ENCODE results near the gene ZNF548. TPM values are rescaled to one million over a fixed set of nuclear protein-coding genes. Genes with fewer than 3 reads are reported as not detected.

ZNF548 gene
- total RNA-seq, 1 donor from 2014 or later: 14.7 TPM

DNA sequence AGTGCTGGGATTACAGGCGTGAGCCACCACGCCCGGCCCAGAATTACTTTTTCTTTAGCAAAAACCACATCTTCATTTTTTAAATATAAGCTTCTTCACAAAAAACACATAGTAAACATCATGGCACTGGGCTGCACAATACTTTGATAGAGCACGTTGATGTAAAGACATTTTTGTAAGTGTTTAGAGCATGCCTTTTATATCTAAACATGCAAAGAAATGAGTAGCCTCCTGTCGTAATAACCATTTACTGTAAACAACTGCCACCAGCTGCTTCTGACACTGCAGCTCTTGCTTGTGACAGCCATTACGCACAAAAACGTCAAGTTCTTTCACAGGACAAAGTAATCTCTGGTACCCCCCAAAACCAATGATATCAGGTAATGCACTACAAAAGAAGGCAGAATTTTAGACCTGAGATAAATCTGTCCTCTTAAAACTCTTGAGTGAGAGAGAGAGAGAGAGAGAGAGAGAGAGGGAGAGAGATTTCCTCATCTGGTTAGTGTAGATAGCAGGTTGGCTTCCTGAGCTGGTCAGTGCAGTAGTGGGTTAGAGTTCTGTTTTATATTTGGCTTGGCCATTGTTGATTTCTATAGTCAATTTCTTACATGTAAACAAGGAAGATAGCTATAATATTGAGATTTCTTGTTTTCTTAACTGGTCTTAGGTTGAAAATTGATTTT, 6.7 kb upstream of the ZNF548 start:
- no peak for DNase-seq (ENCODE audit: missing footprints)
- ATAC-seq: no peak
- intact Hi-C loops (cut with DNase I): no loop called here

DNA sequence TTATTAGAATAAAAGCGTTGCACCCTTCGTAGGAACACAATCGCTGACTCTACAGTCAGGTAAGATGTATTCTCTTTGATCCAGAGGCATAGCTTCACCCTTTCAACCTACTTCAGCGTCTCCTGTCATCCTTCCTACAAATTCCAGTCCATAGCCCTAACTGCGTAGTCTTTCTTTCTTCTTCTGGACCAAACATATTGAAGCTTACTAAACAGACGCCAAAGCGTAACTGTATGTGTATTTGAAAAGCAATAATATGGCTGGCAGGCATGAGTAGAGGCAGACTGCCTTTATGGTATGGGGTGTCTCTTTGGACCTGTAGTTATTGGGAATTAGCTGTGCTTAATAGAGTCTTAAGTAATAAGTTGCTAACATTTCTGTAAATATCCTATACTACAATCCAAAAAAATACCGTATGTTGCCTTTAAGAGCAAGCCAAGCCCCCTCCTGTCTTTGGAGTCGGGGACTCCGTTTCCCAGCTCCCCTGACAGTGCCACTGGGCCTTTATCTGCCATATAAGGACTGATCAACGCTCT, 392 bp upstream of the ZNF548 start:
- intact Hi-C loops (cut with DNase I): no loop called here
- ATAC-seq: no peak
- DNase-seq (ENCODE audit: missing footprints): no peak

DNA sequence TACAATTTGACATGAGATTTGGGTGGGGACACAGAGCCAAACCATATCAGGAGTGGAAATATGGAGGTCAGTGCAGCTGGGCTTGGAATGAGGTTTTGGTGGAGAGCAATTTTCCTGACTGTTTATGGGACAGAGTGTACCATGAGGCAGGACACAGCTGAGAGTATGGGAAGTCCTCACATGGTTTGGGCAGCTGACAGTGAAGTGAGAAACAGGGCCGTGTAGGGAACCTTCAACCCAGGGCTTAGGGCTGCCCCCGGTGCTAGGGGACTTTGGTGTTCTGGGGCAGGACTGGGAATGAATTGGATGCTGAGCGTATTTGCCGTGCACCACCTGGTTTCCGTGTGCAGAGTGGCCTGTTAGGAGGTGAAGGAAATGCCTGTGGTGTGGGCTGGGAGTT, 6.1 kb downstream of the ZNF548 start:
- intact Hi-C loops (cut with DNase I): no loop called here
- no peak for DNase-seq (ENCODE audit: missing footprints)

DNA sequence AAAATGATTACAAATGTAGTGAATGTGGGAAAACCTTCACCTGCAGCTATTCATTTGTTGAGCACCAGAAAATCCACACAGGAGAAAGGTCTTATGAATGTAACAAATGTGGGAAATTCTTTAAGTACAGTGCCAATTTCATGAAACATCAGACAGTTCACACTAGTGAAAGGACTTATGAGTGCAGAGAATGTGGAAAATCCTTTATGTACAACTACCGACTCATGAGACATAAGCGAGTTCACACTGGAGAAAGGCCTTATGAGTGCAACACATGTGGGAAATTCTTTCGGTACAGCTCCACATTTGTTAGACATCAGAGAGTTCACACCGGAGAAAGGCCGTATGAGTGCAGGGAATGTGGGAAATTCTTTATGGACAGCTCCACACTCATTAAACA, 9.2 kb downstream of the ZNF548 start:
- intact Hi-C loops (cut with DNase I): no loop called here
- ATAC-seq (no peak), DNase-seq (ENCODE audit: missing footprints) (no peak)

More for the DNA sequence above, 6.1 kb downstream of the ZNF548 start:
- ATAC-seq: no peak

DNA sequence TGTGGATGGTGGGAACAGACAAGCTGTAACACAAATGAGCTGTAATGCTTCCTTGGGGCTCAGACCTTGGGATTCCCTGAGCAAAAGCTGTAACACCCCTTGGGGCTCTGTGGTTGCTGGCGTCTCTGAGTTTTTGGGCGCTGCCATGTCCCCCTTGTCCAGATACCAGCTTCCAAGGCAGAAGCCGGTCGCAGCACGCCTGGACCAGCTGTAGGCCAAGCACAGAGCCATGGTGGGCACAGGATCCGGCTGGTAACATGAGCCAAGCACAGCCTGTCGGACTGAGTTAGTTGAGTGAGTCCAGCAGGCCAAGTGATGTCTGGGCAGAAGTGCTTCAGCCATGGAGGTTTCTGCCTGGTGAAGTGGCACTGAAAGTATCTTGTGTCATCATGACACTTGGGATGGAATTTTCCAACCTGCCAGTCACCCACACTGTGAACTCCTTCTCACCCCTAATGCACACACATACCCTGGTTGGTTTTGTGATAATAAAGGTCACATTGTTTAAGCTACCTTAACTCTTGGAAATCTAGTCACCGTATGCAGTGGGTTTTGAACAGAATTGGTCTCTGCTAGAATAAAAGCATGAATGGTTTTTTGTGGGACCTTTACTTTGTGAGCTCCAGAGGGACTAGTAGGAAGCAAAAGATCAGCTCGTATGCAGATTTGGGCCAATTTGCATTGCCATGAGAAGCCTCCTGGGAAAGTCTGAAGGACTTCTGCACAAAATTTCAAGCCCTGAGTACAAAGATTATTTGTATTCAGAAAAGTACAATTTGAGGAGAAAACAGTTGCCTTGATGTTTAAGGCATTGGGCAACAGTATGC, 14.3 kb downstream of the ZNF548 start:
- DNase-seq (ENCODE audit: missing footprints): no peak
- ATAC-seq: no peak
- intact Hi-C loops (cut with DNase I): no loop called here

DNA sequence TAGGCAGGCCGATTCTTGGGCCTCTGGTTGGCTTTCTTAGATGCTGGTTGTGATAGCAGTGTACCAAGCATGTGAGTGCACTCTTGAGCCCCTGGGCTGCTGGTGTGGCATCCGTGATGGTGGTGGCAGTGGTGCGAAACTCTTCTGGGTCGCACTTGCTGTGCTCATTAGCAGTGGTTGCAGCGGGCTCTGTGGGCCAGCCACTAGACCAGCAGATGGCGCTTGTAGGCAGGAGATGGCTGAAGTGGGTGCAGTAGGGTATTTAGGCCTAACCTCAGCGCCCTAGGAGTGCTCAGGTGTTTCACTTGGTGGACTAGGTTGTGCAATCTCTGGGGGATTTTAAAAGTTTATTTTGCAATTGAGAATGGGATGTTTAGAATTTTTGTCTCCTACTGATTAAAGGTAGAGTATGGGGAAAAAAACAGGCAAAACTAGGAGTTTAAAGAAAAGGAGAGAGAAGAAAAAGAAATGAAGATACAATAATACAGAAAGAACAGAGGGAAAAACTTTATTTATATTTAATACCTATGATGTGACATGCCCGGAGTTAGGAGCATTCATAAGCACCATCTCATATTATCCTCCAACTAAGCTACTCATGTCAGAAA, 17.0 kb downstream of the ZNF548 start:
- ATAC-seq: peak; percentile 51
- intact Hi-C loops (cut with DNase I): no loop called here
- DNase-seq (ENCODE audit: missing footprints): peak; percentile 79

DNA sequence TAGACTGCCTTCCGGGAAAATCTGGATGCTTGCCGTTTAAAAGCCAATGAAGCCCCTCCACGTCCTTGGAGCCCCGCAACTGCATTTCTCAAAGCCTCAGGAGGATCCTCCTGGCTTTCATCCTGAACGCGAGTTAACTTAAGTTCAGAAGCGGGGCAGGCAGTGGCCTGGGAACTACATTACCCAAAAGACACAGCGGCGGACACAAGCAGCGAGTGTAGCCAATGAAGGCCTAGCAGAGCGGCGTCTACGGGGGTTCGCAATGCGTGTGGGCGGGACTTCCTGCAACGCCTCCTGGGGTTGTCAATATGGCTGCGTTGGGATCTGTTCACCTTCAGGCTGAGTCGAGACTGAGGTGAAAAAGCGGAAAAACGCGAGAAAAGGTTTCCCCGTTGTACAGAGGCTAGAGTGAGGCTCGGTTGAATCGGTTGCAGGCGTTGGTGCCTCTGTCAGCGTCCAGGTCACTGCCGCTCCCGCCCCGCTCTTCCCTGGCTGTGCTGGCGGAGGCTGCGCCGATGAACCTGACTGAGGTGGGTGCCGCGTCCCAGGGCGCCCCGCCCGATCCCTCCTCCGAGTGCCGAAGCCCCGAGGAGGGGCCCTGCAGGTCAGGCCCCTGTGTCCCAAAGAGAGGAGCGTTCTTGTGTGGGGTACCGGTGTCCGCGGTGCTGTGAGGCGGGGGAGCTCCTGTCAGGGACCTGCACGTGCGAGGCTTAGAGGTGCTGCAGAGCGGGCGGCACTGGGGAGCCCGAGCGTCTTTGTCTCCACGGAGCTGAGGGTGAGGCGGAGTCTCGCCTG, 21.4 kb downstream of the ZNF548 start, which contains the start of gene ZNF17:
ZNF17 (plus strand) TSS at position 285 of the 795 bp plus-strand sequence. CDS start 2,455 bp downstream, outside the sequence.
- ATAC-seq (peak; percentile 100), DNase-seq (ENCODE audit: missing footprints) (peak; percentile 97)
- intact Hi-C loops (cut with DNase I): no loop called here

DNA sequence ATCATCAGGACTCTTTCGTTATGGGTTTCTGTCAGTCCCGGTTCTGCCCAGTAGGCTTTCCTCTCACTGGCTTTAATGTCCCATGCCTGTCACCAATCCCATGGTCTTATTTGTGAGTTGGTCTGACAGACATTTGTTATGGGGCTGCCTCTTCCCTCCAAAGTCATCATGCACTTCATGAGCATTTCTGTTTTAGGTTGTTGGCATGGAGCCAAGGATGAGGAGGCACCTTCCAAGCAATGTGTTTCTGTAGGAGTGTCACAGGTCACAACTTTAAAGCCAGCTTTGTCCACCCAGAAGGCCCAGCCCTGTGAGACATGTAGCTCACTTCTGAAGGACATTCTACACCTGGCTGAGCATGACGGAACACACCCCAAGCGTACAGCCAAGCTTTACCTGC, 29.8 kb downstream of the ZNF548 start:
- intact Hi-C loops (cut with DNase I): no loop called here
- ATAC-seq (no peak), DNase-seq (ENCODE audit: missing footprints) (no peak)

DNA sequence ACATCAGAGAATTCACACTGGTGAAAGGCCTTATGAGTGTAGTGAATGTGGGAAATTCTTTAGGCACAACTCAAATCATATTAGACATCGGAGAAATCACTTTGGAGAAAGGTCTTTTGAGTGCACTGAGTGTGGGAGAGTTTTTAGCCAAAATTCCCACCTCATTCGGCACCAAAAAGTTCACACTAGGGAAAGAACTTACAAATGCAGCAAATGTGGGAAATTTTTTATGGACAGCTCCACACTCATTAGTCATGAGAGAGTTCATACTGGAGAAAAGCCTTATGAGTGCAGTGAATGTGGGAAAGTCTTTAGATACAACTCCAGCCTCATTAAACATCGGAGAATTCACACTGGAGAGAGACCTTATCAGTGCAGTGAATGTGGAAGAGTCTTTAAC, 31.4 kb downstream of the ZNF548 start:
- DNase-seq (ENCODE audit: missing footprints): no peak
- intact Hi-C loops (cut with DNase I): no loop called here
- ATAC-seq: no peak

DNA sequence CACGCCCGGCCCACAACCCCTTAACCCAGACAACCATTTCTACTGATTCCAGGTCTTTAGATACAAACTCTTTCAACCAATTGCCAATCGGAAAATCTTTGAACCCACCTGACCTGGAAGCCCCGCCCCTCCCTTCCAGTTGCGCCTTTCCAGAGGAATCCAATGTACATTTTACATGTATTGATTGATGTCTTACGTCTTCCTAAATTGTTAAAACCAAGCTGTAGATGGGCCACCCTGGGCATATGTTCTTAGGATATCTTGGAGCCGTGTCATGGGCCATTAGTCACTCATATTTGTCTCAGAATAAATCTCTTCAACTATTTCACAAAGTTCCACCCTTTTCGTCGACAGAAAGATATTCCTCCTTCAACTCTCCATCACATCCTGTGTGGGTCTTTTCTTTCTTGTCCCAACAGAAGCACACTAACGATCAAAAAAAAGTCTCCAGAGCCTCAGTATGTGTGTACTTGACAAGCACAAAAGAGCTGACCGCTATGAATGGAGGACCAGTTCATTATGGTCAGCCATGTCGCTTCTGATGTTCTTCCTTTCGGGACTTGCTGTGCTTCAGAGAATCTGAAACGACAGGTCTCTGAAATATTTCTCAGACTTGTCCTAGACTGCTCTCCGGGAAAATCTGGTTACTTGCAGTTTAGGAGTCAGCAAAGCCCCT, 44.9 kb downstream of the ZNF548 start:
- no peak for DNase-seq (ENCODE audit: missing footprints)
- intact Hi-C loops (cut with DNase I): no loop called here
- ATAC-seq: no peak

DNA sequence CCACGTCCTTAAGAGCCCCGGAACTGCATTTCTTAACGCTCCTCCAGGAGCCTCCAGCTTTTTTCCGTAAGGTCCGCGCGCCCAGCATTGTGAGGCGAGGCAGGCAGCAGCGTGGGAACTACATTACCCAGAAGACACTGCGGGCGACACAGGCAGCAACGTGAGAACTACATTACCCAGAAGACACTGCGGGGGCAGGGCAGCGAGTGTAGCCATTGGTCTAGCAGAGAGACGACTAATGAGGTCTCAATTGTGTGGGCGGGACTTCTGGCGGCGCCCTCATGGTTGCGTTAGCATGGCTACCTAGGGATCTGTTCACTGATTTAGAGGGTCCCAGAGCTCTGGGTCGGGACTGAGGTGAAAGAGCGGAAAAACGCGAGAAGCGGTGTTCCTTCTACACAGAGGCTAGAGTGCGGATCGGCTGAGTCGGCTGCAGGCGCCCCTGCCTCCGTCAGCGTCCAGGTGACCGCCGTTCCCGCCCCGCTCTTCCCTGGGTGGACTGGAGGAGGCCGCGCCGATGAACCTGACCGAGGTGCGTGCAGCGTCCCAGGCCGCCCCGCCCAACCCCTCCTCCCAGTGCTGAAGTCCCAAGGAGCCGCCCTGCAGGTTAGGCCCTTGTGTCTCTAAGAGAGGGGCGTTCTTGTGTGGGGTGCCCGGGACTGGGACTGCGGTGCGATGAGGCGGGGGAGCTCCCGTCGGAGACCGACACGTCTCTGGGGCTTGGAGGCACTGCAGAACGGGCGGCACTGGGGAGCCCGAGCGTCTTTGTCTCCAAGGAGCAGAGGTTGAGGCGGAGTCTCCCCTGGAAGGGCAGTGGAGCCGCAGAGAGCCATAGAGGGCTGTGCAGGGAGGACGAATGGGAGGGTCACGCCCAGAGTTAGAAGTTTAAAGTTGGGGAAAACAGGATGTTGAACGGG, 45.7 kb downstream of the ZNF548 start, which contains the start of gene ZNF749:
ZNF749 (plus strand) TSS at position 264 of the 917 bp plus-strand sequence; CDS start at position 518, 254 bp downstream.
- DNase-seq (ENCODE audit: missing footprints) (peak; percentile 98), ATAC-seq (peak; percentile 100)
- intact Hi-C loops (cut with DNase I): no loop called here

DNA sequence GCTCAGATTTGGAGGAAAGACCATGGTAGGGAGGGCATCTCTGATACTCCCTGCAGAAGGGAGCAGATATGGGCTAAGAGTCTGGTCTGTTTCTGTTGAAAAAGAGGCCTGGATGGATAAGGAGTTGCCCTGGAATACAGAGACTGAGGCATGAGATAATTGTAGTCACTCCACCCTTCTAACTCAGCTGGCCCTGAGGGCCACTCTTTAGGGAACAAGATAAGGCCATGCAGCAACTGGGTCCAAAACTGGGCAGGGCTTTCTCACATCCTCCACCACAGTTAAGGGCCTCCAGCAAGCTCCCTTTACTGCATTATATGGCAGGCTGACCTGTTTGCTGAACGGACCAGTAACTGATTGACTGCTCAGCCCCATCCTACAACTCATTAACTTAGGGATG, 46.8 kb downstream of the ZNF548 start:
- intact Hi-C loops (cut with DNase I): no loop called here
- DNase-seq (ENCODE audit: missing footprints) (no peak), ATAC-seq (no peak)

DNA sequence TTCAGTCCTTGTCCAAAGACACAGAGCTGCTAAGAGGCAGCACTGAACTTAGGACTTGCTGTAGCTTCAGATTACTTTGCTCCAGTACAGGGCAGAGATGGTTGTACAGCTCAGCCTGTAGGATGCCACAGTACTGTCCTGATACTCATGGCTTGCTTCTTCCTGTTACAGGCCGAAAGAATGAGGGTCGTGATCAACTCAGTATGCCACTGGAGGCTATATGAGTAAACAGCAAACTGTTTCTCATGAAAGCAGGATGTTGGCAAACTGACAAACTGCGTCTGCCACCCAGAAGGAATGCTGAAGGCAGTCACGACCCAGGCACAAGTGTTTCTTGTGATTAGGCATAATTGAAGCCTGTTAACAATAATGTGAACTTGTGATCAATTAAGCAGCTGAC, 48.3 kb downstream of the ZNF548 start:
- DNase-seq (ENCODE audit: missing footprints) (no peak), ATAC-seq (no peak)
- intact Hi-C loops (cut with DNase I): no loop called here

DNA sequence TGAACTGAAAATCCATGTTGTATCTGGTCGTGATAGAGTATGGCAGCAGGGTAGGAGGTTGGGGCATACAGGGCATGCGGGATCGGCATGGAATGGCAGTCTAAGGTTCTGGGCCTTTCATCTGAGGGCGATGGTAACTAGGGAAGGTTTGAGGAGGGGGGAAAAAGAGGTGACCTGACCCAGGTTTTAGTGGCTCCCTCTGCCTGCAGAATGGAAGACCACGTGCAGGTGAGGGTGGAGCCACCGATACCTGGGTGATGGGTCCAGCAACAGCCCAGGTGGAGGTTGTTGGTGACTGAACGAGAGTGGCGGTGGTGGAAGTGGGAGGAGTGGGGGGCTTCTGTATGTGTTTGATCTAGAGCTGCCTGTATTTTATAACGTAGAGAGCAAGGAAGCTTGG, 49.3 kb downstream of the ZNF548 start:
- intact Hi-C loops (cut with DNase I): no loop called here
- DNase-seq (ENCODE audit: missing footprints) (no peak), ATAC-seq (no peak)

DNA sequence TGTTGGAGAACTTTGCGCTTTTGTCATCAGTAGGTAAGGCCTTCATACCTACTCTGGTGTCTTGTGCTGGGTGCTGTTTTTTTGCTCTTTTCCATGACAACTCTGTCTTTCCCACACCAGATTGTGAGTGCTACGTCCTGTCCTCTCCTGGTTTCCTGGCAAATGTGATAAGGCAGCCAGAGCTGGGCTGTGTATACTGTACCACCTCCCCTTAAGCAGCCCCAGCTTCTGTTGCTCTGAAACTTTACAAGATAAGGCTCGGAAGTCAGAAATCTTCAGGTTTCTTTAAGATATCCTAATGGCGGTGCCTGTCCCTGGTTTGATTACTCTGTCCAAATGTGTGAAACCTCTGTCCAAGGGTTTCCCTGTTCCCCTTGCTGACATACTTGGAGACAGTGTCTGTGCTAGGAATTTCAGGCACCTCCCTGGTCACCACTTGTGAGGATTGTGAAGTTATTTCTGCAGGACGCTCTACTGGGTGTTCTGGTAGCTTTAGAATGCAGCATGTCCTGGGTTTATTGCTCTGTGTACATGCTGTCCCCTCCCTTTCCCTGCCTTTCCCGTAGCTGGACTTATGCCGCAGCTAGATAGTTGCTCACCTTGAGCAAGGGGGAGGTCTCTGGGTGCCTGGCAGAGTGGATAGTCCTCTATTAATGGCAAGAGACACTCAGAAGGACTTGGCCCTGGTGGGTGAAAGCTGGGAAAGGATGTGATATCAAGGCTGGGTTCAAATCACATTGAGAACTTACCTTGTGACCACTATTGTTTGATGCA, 52.5 kb downstream of the ZNF548 start:
- ATAC-seq: peak; percentile 60
- no peak for DNase-seq (ENCODE audit: missing footprints)
- intact Hi-C loops (cut with DNase I): no loop called here

DNA sequence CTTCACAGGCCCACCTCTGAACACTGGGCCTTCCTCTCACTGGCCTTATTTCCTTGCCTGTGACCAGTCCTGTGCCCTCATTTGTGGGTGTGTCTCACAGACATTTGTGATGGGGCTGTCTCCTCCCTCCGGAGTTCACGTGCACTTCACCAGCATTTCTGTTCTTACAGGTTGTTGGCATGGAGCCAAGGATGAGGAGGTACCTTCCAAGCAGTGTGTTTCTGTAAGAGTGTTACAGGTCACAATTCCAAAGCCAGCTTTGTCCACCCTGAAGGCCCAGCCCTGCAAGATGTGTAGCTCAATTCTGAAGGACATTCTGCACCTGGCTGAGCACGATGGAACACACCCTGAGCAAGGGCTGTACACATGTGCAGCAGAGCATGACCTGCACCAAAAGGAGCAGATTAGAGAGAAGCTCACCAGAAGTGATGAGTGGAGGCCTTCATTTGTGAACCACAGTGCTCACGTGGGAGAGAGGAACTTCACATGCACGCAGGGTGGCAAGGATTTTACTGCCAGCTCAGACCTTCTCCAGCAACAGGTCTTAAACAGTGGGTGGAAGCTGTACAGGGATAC, 53.6 kb downstream of the ZNF548 start:
- intact Hi-C loops (cut with DNase I): no loop called here
- DNase-seq (ENCODE audit: missing footprints) (no peak), ATAC-seq (no peak)
